ENCODE data around the gene SLC5A2. TPM values are rescaled to one million over a fixed set of nuclear protein-coding genes. Genes with fewer than 3 reads are reported as not detected.
"Not testable (repeated sequence)": the region's sequence is repeated elsewhere in the genome, so short reads cannot be mapped to it uniquely, and the experiment has no call there.

Gene SLC5A2
- total RNA-seq, result under 1 TPM in 1 of 4 donors, not detected in 3; 0.33 TPM

GRCh38 chr16:31483081-31483480 lies at the start of gene SLC5A2:
Gene SLC5A2 (plus strand): TSS chr16:31483123. CDS start chr16:31483137, 14 bp downstream.
- peaks cover 6 to 17% of the 10 kb centered on the region in 2 donors for H3K4me1 ChIP-seq
- 85 to 92% methylated on average over 4 of the region's 4 CpGs for WGBS, 2 donors
- no peak for DNase-seq
- no peaks in the 10 kb centered on the region for H3K27me3 ChIP-seq
- H3K4me3 ChIP-seq (replicated peaks in 1 of 3), result no peak within 1 kb of the TSS
- H3K36me3 ChIP-seq, result no peaks in the 10 kb centered on the region
- TF ChIP-seq CTCF (IDR thresholded peaks at IDR 0.05) (no peak), POLR2A (IDR thresholded peaks at IDR 0.05) (no peak)
- H3K27ac ChIP-seq, result no peak within 1 kb of the TSS
- intact Hi-C loops (cut with DNase I), result no loop called here
- no peaks in the 10 kb centered on the region for H3K9me3 ChIP-seq

GRCh38 chr16:31435341-31436220 lies 47.3 kb upstream of the SLC5A2 start:
- Histone ChIP-seq H3K4me1 (no peaks in the 10 kb centered on the region), H3K4me3 (replicated peaks in 1 of 3) (no peak overlapping the region), H3K27ac (no peak overlapping the region), H3K9me3 (no peaks in the 10 kb centered on the region), H3K27me3 (no peaks in the 10 kb centered on the region), H3K36me3 (no peaks in the 10 kb centered on the region)
- intact Hi-C loops (cut with DNase I), result no loop called here
- TF ChIP-seq POLR2A (IDR thresholded peaks at IDR 0.05) (no peak), CTCF (IDR thresholded peaks at IDR 0.05) (no peak)
- 94% methylated on average over 38 to 42 of the region's 47 CpGs for WGBS, 2 donors
- DNase-seq, result no peak

- TF ChIP-seq POLR2A (IDR thresholded peaks at IDR 0.05) (no peak), CTCF (IDR thresholded peaks at IDR 0.05) (no peak)
- intact Hi-C loops (cut with DNase I), result no loop called here
- no peaks in the 10 kb centered on the region for H3K36me3 ChIP-seq
- no peaks in the 10 kb centered on the region for H3K4me1 ChIP-seq
- no peak overlapping the region for H3K27ac ChIP-seq
- DNase-seq, result no peak
- H3K27me3 ChIP-seq, result no peaks in the 10 kb centered on the region
- WGBS, 2 donors, result 90 to 96% methylated on average over 26 to 32 of the region's 44 CpGs
- H3K4me3 ChIP-seq (replicated peaks in 1 of 3), result no peak overlapping the region
- no peaks in the 10 kb centered on the region for H3K9me3 ChIP-seq
These were observed 46.5 kb upstream of the SLC5A2 start for GRCh38 chr16:31436221-31437045.

GRCh38 chr16:31438414-31438813 lies 44.5 kb upstream of the SLC5A2 start:
- H3K4me3 ChIP-seq (replicated peaks in 1 of 3), result no peak overlapping the region
- H3K4me1 ChIP-seq, result peaks cover 0 to 7% of the 10 kb centered on the region in 2 donors
- H3K9me3 ChIP-seq, result no peaks in the 10 kb centered on the region
- WGBS, 2 donors, result 53 to 57% methylated on average over 2 of the region's 2 CpGs
- intact Hi-C loops (cut with DNase I), result no loop called here
- H3K36me3 ChIP-seq, result no peaks in the 10 kb centered on the region
- DNase-seq, result no peak
- TF ChIP-seq POLR2A (IDR thresholded peaks at IDR 0.05), result no peak
- TF ChIP-seq CTCF (IDR thresholded peaks at IDR 0.05), result no peak
- H3K27me3 ChIP-seq, result no peaks in the 10 kb centered on the region
- H3K27ac ChIP-seq, result no peak overlapping the region

- H3K9me3 ChIP-seq; H3K36me3 ChIP-seq; H3K4me3 ChIP-seq (replicated peaks in 1 of 3); H3K27ac ChIP-seq; H3K4me1 ChIP-seq; H3K27me3 ChIP-seq; DNase-seq; intact Hi-C loops (cut with DNase I): not testable (repeated sequence)
- 63 to 64% methylated on average over 4 of the region's 4 CpGs for WGBS, 2 donors
These were observed 43.9 kb upstream of the SLC5A2 start for GRCh38 chr16:31439023-31439422.

All from thyroid gland (tissue), 4 donors.